Tibial nerve (tissue), 4 donors: ENCODE data around the gene PRAMEF9. TPM values are rescaled to one million over a fixed set of nuclear protein-coding genes. Genes with fewer than 3 reads are reported as not detected.
"Not testable (repeated sequence)": the region's sequence is repeated elsewhere in the genome, so short reads cannot be mapped to it uniquely, and the experiment has no call there.

Experiments used
- DNase-seq, 2 donors: peaks; one replicate each; pipeline ENCODE4 v3.0.0-alpha.2; 2019; ENCODE audit warnings: low spot score in 2 of 2
- H3K27ac ChIP-seq, 4 donors: fragments of 200-600 bp; sonication (generic) in 3 of 4; one replicate each; pipeline ENCODE4 v1.5.1; 2017 to 2019; ENCODE audit warnings: mild to moderate bottlenecking in 1 of 4
- H3K27me3 ChIP-seq, 2 donors: fragments of 200-600 bp; sonication (generic) in 1 of 2; one replicate each; pipeline versions ENCODE4 v1.5.1 to v1.6.0; 2017 to 2019
- H3K36me3 ChIP-seq, 3 donors: fragments of 200-600 bp; sonication (generic); one replicate each; pipeline ENCODE4 v1.5.1; 2018 to 2019
- H3K4me1 ChIP-seq, 4 donors: fragments of 200-600 bp; sonication (generic) in 3 of 4; one replicate each; pipeline ENCODE4 v1.5.1; 2017 to 2019
- H3K4me3 ChIP-seq, 4 donors: fragments of 200-600 bp; sonication (generic) in 3 of 4; one replicate each; pipeline ENCODE4 v1.5.1; 2017 to 2019; ENCODE audit warnings: mild to moderate bottlenecking in 1 of 4, moderate library complexity in 1 of 4
- H3K9me3 ChIP-seq, 4 donors: fragments of 200-600 bp; sonication (generic) in 3 of 4; one replicate each; pipeline ENCODE4 v1.5.1; 2017 to 2019
- EP300 ChIP-seq, 2 donors: sonication (generic); formaldehyde crosslinking; IDR thresholded peaks; one replicate each; pipeline ENCODE4 v1.6.1; 2017; ENCODE audit warnings: antibody characterized with exemption in 2 of 2, mild to moderate bottlenecking in 1 of 2
- POLR2A ChIP-seq, 2 donors: fragments of 450-650 bp; IDR thresholded peaks; one replicate each; pipeline ENCODE4 v1.6.1; 2017; ENCODE audit warnings: antibody characterized with exemption in 2 of 2, mild to moderate bottlenecking in 2 of 2, moderate library complexity in 2 of 2
- WGBS, 2 donors: methylation state at CpG; one replicate each; pipeline ENCODE4 v1.1.5; 2018; 5-methylcytosine and 5-hydroxymethylcytosine counted together
- total RNA-seq, 4 donors: library from RNA; depleted of rRNA; stranded (reverse); fragments of >200 nt; gene quantifications; one replicate each; pipeline ENCODE4 v1.1.0, GENCODE V29; 2016

Gene PRAMEF9
- total RNA-seq, result not detected

DNA sequence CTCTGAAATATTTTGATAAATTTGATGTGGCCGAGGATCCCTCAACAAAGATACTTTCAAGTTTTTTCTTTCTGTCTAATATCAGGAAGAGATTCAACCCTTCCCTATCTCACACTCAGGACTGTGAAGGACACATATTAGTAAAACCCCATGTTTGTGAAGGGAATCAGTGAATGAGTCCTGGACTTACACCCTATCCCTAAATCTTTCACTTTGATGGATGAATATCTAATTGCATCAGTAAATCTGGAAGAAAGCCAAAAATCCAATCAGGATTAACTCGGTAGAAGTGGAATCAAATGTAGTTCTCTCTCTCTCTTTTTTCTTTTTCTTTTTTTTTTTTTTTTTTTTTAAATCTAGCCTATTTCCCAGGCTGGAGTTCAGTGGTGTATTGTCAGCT lies at the start of gene PRAMEF9:
PRAMEF9 (plus strand) TSS at position 301 of the 400 bp plus-strand sequence. CDS start 3,433 bp downstream, outside the sequence.
- H3K27me3 ChIP-seq, DNase-seq, H3K9me3 ChIP-seq, H3K4me3 ChIP-seq, H3K4me1 ChIP-seq, H3K27ac ChIP-seq, H3K36me3 ChIP-seq: not testable (repeated sequence)
- WGBS, 2 donors, result 70 to 75% methylated on average over 2 of the region's 2 CpGs

- not testable (repeated sequence) for H3K4me3 ChIP-seq, H3K9me3 ChIP-seq, H3K4me1 ChIP-seq, H3K36me3 ChIP-seq, H3K27me3 ChIP-seq, H3K27ac ChIP-seq, DNase-seq
- no CpG with 5 or more reads among the region's 5 CpGs for WGBS, 2 donors
These were observed 15.7 kb upstream of the PRAMEF9 start, which contains the start of gene PRAMEF26 for GRCh38 chr1:13155909-13156308. PRAMEF26 (minus strand) TSS chr1:13156009; CDS start chr1:13153095, 2,914 bp downstream.

- H3K27me3 ChIP-seq, H3K4me1 ChIP-seq, H3K4me3 ChIP-seq, DNase-seq, H3K9me3 ChIP-seq, H3K27ac ChIP-seq, H3K36me3 ChIP-seq: not testable (repeated sequence)
- no CpG with 5 or more reads among the region's 8 CpGs for WGBS, 2 donors
These were observed 6.1 kb upstream of the PRAMEF9 start, which contains the start of gene HNRNPCL4 for GRCh38 chr1:13165531-13165930. HNRNPCL4 (minus strand) TSS chr1:13165631; CDS start chr1:13165467, 164 bp downstream.

DNA sequence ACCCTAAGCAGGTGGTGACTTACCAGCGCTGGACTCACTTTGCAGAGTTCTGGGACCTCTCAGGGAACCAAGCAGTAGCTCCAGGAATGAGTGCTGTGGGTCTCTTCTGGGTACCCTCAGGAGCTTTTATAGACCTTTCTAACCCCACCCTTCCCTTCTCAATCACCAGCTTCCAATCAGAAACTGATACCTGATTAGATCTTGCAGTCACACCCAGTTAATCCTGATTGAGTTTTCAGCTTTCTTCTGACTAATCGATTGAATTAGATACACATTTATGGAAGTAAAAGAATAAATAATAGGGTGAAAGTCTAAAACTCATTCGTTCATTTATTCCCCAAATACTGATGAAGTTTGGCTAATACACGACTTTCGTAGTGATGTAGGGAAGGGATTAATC lies 29.7 kb downstream of the PRAMEF9 start, which contains the start of gene PRAMEF13:
PRAMEF13 (minus strand) TSS at position 101 of the 400 bp plus-strand sequence. CDS start 1,820 bp downstream, outside the sequence.
- WGBS, 2 donors, result no CpG with 5 or more reads among the region's 5 CpGs
- not testable (repeated sequence) for H3K27me3 ChIP-seq, H3K4me1 ChIP-seq, H3K4me3 ChIP-seq, H3K27ac ChIP-seq, H3K9me3 ChIP-seq, H3K36me3 ChIP-seq, DNase-seq

DNA sequence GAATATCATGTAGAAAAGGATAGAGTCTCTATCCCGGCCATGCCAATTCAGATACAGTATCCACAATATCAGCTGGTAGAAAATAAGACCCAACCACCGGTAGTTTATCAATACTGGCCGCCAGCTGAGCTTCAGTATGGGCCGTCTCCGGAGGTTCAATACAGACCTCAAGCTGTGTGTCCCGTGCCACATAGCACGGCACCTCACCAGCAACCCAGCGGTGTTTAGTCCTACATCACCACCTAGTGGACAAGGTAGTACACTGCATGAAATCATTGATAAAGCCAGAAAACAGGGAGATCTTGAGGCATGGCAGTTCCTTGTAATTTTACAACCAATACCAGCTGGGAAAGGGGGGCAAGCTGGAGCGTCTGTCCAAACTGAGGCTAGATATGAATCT lies 37.1 kb downstream of the PRAMEF9 start:
- not testable (repeated sequence) for H3K27ac ChIP-seq, H3K36me3 ChIP-seq, H3K27me3 ChIP-seq, H3K4me1 ChIP-seq, DNase-seq, H3K4me3 ChIP-seq, H3K9me3 ChIP-seq
- no CpG with 5 or more reads among the region's 9 CpGs for WGBS, 2 donors

DNA sequence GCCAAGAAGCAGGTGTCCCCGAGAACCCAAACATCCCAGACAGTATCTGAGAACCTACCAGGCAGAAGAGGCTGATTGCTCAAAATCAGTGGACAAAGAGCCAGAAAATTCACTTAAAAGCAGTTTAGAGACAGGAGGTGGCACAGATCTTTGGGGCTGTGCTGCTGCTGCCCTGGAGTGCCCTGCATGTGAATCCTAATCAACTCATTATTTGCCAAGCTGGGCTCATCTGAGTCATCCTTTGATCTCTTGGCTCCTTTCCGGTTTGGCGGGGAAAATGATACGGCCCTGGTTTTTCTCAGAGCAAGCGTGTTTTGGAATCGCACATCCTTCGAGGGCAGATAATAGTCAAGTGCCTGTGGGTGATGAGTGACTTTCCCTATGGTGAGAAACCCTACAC lies 45.0 kb downstream of the PRAMEF9 start:
- no CpG with 5 or more reads among the region's 7 CpGs for WGBS, 2 donors
- DNase-seq, H3K9me3 ChIP-seq: not testable (repeated sequence)

GRCh38 chr1:13219203-13219602 lies 47.6 kb downstream of the PRAMEF9 start:
- H3K27me3 ChIP-seq, DNase-seq, H3K4me1 ChIP-seq, H3K27ac ChIP-seq, H3K4me3 ChIP-seq, H3K9me3 ChIP-seq, H3K36me3 ChIP-seq: not testable (repeated sequence)
- no CpG with 5 or more reads among the region's 3 CpGs for WGBS, 2 donors

More for the DNA sequence above, 45.0 kb downstream of the PRAMEF9 start:
- H3K27me3 ChIP-seq, H3K4me1 ChIP-seq, H3K27ac ChIP-seq, H3K36me3 ChIP-seq, H3K4me3 ChIP-seq: not testable (repeated sequence)

- H3K27ac ChIP-seq, DNase-seq, H3K4me1 ChIP-seq, H3K36me3 ChIP-seq, H3K27me3 ChIP-seq, H3K9me3 ChIP-seq, H3K4me3 ChIP-seq: not testable (repeated sequence)
- no CpG with 5 or more reads among the region's 4 CpGs for WGBS, 2 donors
These were observed 51.1 kb downstream of the PRAMEF9 start for GRCh38 chr1:13222788-13223187.

DNA sequence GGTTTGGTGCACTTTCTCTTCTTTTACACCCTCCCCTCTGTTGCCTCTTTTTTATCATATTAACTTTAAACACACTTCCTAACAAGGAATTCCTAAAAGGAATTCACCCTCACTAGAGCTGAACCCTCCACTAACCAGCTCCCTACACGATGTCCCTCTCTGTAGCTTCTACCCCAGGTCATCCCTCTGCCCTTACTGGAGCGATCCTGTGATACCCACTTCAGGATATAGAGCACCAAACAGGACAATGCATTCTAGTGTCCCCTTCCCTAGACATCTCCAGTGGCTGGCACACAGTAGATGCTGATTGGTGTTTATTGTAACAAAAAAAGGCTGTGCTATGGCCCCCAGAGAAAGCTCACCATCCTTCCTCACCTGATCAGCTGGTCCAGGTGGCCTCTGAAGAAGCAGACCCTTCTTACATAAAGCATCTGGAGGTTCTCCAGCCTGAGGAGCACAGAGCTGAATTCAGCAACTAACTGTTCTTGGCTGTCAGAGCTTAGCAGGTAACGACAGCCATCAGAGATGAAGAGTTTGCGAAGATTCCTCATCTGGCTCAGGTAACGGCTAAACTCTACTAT lies 52.9 kb downstream of the PRAMEF9 start:
- peaks cover 0 to 3% of the 10 kb centered on the region in 2 donors for H3K27me3 ChIP-seq

GRCh38 chr1:13225675-13226204 lies 54.1 kb downstream of the PRAMEF9 start, which contains the start of gene PRAMEF18:
PRAMEF18 (minus strand) TSS chr1:13226154; CDS start chr1:13226106, 48 bp downstream.
- not testable (repeated sequence) for H3K4me3 ChIP-seq, H3K27me3 ChIP-seq, H3K36me3 ChIP-seq, H3K27ac ChIP-seq, H3K9me3 ChIP-seq, H3K4me1 ChIP-seq
- 75 to 77% methylated on average over 8 of the region's 9 CpGs for WGBS, 2 donors
- DNase-seq, result peak in 1 of 2 donors; percentile 1

More for the DNA sequence above, 52.9 kb downstream of the PRAMEF9 start:
- WGBS, 2 donors, result 77 to 80% methylated on average over 5 of the region's 5 CpGs
- Histone ChIP-seq H3K4me3 (no peak overlapping the region), H3K36me3 (no peaks in the 10 kb centered on the region), H3K4me1 (no peaks in the 10 kb centered on the region), H3K9me3 (no peaks in the 10 kb centered on the region), H3K27ac (no peak overlapping the region)
- TF ChIP-seq EP300 (IDR thresholded peaks at IDR 0.05) (no peak), POLR2A (IDR thresholded peaks at IDR 0.05) (no peak)
- DNase-seq, result peak in 1 of 2 donors; percentile 4

- not testable (repeated sequence) for H3K27me3 ChIP-seq, H3K36me3 ChIP-seq, H3K9me3 ChIP-seq, H3K4me3 ChIP-seq, H3K27ac ChIP-seq, H3K4me1 ChIP-seq, DNase-seq
- 82 to 84% methylated on average over 8 of the region's 8 CpGs for WGBS, 2 donors
These were observed 55.8 kb downstream of the PRAMEF9 start for GRCh38 chr1:13227271-13228055.
